Islet precursor cell (in vitro differentiated cells): ENCODE results near the gene NKAIN4.
A peak's percentile ranks its signal among the peaks of the same experiment; 100 is the strongest.
"Not testable (repeated sequence)": the region's sequence is repeated elsewhere in the genome, so short reads cannot be mapped to it uniquely, and the experiment has no call there.

Experiments used
- DNase-seq: peaks from one replicate; pipeline ENCODE4 v3.0.0-alpha.2; 2018

NKAIN4 gene

DNA sequence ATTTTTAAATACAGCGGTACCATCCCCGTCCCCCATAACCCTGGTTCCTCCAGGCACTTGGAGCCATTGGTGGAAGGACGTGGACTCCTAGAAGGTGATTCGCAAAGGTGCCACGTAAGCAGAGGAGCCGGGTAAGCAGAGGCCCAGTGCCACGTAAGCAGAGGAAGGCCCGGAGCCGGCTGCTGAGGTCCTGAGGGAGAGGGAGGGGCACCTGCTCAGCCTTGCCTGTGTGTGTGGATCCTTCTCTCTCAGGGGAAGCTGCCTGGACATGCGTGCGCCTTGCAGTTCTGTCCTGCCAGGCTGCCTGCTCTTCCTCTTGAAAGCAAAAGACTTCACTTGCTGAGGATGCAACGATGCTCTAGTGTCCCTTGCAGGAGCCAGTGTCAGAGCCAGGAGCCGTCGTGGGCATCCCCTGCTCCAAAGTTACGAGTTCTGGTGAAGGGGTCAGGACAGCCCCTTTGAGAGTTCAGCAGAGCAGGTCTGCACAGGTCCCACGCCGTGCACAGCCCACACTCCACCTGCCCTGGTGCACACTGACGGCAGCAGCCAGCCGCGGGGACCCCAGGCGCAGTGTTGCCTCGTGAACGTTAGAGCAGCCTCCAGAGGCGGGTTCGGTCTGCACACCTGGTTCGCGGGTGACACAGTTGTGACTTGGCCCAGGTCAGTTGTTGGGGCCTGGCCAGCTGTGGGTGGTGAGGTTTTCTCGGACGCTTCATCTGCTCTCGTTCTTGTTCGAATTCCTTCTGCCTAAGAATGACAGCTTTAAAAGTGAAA is 1.9 kb upstream of the NKAIN4 start:
- DNase-seq, result no peak

- peak; percentile 81 for DNase-seq
These were observed 532 bp upstream of the NKAIN4 start for GRCh38 chr20:63254606-63255384.

- DNase-seq, result peak; percentile 87
These were observed 628 bp downstream of the NKAIN4 start for GRCh38 chr20:63253438-63254231.

- DNase-seq, result no peak
These were observed 1.2 kb downstream of the NKAIN4 start for GRCh38 chr20:63253065-63253437.

GRCh38 chr20:63252284-63252711 is 2.0 kb downstream of the NKAIN4 start:
- no peak for DNase-seq

DNA sequence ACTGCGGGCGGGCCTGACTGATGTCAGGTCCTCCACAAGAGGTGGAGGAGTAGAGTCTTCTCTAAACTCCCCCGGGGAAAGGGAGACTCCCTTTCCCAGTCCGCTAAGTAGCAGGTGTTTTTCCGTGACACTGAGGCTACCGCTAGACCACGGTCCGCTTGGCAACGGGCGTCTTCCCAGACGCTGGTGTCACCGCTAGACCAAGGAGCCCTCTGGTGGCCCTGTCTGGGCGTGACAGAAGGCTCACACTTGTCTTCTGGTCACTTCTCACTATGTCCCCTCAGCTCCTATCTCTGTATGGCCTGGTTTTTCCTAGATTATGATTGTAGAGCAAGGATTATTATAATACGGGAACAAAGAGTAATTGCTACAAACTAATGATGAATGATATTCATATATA is 2.9 kb downstream of the NKAIN4 start:
- DNase-seq, result not testable (repeated sequence)

- no peak for DNase-seq
These were observed 4.4 kb downstream of the NKAIN4 start for GRCh38 chr20:63249891-63250290.

- no peak for DNase-seq
These were observed 5.2 kb downstream of the NKAIN4 start for GRCh38 chr20:63248835-63249591.

DNA sequence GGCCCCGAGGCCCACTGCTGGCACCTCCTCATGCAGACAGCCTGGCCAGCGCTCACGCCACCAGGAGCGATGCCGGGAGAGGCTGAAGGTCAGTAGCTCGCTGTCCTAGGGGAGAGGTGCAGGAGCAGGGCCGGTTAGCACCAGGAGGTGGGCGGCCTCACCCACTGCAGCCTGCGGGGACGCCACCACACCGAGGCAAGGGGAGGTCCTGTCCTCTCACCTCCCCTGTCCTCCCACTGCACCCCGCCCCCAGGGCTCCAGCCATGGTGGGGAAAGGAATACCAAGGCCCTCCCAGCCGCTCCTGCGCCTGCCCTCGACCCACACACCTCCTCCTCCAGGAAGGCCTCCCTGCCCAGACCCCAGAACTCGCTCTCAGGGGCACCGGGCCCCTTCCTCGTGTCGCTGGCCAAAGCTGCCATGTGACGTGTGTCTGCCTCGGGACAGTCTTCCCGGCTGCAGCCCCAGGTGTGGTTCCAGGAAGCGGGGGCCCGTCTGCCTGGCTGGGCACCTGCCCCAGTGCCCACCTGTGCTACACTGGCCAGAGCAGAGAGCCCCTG is 6.5 kb downstream of the NKAIN4 start:
- DNase-seq, result no peak

DNA sequence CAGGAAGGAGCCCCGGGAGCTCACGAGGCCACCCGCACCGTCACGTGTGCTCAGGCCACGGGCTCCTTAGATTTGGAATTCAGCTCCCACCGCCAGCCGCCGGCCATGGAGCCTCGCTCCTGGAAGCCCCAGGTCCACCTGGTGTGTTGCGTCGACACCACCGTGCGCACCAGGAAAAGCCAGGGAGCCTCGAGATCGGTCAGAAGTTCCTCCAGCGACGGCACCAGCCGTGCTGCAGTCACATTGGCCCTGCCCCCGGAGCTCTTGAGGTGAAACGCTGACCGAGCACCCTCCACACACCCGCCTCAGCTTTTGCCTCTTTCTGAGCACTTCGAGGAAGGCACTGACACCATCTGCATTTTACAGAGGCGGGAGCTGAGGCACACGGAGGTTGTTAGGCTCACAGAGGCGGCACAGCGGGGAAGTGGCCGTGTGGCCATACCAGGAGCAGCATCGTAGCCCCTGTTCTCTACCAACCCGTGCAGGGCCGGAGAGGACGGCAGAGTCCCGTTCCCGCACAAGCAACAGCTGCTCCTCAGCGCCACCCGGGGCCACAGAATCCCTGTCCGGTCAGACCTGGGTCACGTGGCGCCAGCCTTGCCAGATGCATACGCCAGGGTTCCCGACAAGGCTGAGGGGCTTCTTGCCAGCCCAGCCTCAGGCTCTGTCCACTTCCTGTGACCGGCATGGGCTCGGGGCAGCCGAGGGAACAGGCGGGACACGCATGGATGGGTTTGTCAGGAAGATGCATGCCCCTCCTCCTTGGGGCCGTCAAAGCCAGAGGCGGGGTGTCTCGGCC is 7.6 kb downstream of the NKAIN4 start:
- no peak for DNase-seq

GRCh38 chr20:63244468-63244867 is 9.8 kb downstream of the NKAIN4 start:
- no peak for DNase-seq

- DNase-seq, result no peak
These were observed 10.5 kb downstream of the NKAIN4 start for GRCh38 chr20:63243604-63244247.

DNA sequence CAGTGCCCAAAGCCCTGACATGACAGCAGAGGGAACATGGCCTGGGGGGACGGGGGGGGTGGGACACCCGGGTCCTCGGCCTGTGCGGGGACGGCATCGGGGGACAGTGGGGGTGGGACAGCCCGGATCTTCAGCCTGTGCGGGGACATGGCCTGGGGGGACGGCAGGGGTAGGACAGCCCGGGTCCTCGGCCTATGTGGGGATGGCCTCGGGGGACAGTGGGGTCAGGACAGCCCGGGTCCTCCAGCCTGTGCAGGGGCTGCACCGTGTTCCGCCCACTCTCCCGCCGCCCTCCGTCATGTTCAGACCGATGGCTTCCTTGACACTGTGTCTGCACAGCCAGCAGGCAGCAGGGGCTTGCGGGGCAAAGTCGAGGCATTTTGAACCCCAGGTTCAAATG is 11.5 kb downstream of the NKAIN4 start:
- no peak for DNase-seq

DNA sequence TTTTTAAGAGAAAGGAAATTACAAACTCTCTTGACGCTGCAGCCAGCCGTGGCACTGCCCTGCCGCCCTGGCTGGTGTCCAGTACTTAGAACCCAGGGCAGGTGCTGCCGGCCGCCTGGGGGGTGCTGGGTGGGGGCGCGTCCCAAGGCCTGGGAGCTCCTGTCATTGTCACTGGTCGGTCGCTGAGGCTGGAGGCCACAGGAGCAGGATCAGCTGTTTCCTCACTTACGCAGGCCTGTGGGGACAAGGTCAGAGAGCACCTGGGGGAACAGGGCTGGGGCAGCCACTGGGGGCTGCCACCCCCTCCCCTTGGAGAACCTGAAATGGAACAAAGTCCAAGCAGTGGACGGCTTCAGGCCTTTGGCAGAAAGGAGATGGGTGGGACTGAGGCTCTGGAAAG is 13.0 kb downstream of the NKAIN4 start:
- no peak for DNase-seq

DNA sequence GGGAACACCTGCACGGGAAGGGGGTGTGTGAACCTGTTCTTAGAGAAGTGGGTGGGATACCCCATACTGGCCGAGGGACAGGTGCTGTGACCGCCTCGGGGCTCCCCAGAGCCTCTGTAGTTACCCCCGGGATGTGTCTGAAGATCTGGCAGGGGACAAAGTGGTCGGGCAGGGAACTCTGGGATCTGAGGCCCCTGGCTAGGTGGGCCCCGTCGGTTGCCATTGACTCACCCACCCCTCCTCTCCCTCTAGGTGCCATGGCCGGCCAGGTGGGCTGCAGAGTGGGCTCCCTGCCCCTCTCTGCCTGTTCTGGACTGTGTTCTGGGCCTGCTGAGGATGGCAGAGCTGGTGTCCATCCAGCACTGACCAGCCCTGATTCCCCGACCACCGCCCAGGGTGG is 14.3 kb downstream of the NKAIN4 start:
- DNase-seq, result no peak

DNA sequence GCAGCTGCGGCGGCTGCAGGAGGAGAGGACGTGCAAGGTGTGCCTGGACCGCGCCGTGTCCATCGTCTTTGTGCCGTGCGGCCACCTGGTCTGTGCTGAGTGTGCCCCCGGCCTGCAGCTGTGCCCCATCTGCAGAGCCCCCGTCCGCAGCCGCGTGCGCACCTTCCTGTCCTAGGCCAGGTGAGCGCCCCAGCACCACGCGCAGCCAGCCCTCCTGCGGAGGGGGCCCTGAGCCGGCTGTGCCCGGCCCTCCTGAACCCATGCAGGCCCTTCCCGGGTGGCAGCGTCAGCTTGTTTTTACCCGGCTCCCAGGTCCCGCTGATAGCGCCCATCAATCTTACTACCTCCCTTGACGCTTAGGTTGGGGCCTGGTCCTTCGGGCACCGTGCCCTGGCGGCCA is 14.8 kb downstream of the NKAIN4 start:
- no peak for DNase-seq

DNA sequence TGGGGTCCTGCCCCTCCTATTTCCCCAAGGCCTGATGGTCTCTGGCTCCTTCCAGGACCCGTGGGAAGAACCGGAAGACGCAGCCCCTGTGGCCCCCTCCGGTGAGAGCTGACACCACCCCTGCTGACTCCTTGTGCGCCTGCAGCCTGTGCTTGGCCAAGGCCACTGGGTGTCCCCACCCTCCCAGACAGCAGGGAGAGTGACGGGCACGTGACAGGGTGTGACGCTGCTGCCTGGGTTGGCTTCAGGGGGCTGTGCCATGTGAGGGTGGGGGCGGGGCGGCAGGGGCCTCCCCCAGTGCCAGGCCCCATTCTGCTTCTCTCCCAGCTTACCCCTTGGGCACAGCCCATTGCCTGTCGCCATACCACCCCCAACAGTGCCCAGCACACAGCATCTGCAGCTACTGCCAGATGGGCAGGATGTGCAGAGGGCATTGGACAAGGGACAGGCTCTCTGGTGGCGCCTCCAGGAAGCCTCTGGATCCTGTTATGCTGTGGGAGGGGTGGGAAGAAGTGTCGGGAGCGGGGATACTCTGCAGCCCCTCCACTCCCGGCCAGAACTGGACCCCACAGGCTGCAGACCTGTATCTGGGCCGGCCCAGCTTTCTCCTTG is 15.6 kb downstream of the NKAIN4 start:
- DNase-seq, result no peak

DNA sequence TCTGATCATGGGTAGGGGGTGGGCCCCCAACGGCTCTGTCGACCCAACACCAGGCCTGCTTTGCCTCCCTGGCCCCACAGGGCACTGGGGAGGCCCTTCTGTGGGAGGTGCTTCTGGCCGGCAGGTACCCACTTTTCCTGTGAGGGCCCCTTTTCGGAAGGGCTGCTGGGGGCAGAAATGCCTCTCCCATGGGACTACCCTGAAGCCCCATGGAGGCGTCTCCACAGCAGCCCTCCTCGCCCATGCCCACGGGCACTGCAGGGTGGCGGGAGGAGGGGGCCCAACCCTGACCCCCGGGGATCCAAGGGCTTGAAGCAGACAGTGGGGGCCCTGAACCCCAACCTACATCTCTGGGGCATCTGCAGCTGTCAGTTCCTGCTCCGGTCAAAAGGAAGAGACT is 16.2 kb downstream of the NKAIN4 start:
- DNase-seq, result no peak

- peak; percentile 77 for DNase-seq
These were observed 18.0 kb downstream of the NKAIN4 start for GRCh38 chr20:63236116-63236837.
